ENCODE data around the gene CDH4. TPM values are rescaled to one million over a fixed set of nuclear protein-coding genes. Genes with fewer than 3 reads are reported as not detected.

CDH4 gene
- total and polyA plus RNA-seq, 3 experiments from 2014 or later = 0.22 TPM; not detected in 2

DNA sequence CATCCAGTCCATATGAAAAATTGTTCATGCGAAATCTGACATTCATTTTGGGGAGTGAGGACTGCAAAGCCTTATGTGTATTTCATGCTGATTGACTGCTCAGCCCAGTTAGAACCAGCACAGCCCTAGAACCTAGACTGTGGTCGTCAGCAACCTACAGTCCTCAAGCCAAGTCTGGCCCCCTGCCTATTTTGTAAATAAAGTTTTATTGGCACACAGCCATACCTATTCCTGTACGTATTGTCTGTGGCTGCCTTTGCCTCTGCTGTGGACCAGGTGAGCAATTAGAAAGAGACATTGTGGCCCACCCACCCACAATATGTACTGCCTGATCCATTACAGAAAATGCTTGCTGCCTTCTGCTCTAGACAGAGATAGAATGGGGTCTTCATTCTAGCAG is 422.6 kb downstream of the CDH4 start:
- Histone ChIP-seq H3K4me3 (ENCODE audit: low read length) (no peak overlapping the region), H3K27me3 (ENCODE audit: insufficient read depth, low read length, poor library complexity, severe bottlenecking) (no peaks in the 10 kb centered on the region), H3K36me3 (ENCODE audit: insufficient read depth, low read length) (no peaks in the 10 kb centered on the region), H3K27ac (ENCODE audit: low read depth, low read length) (no peak overlapping the region), H3K4me1 (ENCODE audit: insufficient read depth, low read length) (no peaks in the 10 kb centered on the region), H3K9me3 (ENCODE audit: low read length) (no peaks in the 10 kb centered on the region)
- no peak overlapping the region for H3K4me3 Mint-ChIP-seq
- H3K27me3 Mint-ChIP-seq = peaks cover 0 to 8% of the 10 kb centered on the region in 2 donors
- H3K4me1 Mint-ChIP-seq = no peaks in the 10 kb centered on the region
- H3K36me3 Mint-ChIP-seq = no peaks in the 10 kb centered on the region
- H3K9me3 Mint-ChIP-seq = peaks cover 0 to 3% (median 2%) of the 10 kb centered on the region in 5 donors
- ChIA-PET CTCF (no interaction called here), POLR2A (no interaction called here)
- H3K27ac Mint-ChIP-seq = no peak overlapping the region
- DNase-seq = no peak

DNA sequence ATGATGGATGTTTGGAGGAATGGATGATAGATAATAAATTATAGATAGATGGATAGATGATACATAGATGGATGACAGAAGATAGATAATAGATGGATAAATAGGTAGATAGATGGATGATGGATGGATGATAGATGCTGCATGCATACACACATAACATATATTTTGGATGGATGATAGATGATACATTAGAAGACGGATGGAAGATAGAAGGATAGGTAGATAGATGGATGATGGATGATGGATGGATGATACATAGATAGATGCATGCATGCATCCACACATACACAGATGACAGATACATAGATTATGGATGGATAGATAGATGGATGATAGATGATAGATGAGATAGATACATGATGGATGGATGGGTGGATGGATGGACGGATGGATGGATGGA is 425.9 kb downstream of the CDH4 start:
- no peak overlapping the region for H3K4me3 Mint-ChIP-seq
- Histone ChIP-seq H3K36me3 (ENCODE audit: insufficient read depth, low read length) (no peaks in the 10 kb centered on the region), H3K27me3 (ENCODE audit: insufficient read depth, low read length, poor library complexity, severe bottlenecking) (no peaks in the 10 kb centered on the region), H3K4me1 (ENCODE audit: insufficient read depth, low read length) (no peaks in the 10 kb centered on the region), H3K27ac (ENCODE audit: low read depth, low read length) (no peak overlapping the region), H3K4me3 (ENCODE audit: low read length) (no peak overlapping the region), H3K9me3 (ENCODE audit: low read length) (no peaks in the 10 kb centered on the region)
- H3K27ac Mint-ChIP-seq = no peak overlapping the region
- CTCF ChIA-PET = no interaction called here
- POLR2A ChIA-PET = no interaction called here
- H3K36me3 Mint-ChIP-seq = no peaks in the 10 kb centered on the region
- H3K9me3 Mint-ChIP-seq = peaks cover 0 to 1% (median 0%) of the 10 kb centered on the region in 5 donors
- no peak for DNase-seq
- no peaks in the 10 kb centered on the region for H3K4me1 Mint-ChIP-seq
- H3K27me3 Mint-ChIP-seq = peaks cover 0 to 4% of the 10 kb centered on the region in 2 donors

DNA sequence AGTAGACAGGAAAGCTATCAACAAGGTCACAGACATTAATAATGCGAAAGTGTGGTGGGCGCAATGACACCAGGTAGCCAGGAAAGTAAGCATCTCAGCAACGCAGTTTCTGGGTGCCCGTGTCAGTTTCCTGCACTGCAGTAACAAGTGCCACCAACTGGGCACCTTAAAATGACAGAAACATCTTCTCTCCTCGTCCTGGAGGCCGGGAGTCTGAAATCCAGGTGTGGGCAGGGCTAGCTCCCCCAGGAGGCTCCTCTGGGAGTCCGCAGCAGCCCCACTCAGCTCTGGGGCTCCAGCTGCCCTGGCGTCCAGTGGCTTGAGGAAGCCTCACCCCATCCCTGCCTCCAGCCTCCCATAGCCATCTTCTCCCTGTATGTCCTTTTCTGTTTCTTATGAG is 426.4 kb downstream of the CDH4 start:
- no peak overlapping the region for H3K4me3 Mint-ChIP-seq
- Histone ChIP-seq H3K4me1 (ENCODE audit: insufficient read depth, low read length) (no peaks in the 10 kb centered on the region), H3K27me3 (ENCODE audit: insufficient read depth, low read length, poor library complexity, severe bottlenecking) (no peaks in the 10 kb centered on the region), H3K4me3 (ENCODE audit: low read length) (no peak overlapping the region), H3K36me3 (ENCODE audit: insufficient read depth, low read length) (no peaks in the 10 kb centered on the region), H3K9me3 (ENCODE audit: low read length) (no peaks in the 10 kb centered on the region), H3K27ac (ENCODE audit: low read depth, low read length) (no peak overlapping the region)
- CTCF ChIA-PET = no interaction called here
- H3K9me3 Mint-ChIP-seq = peaks cover 0 to 1% (median 0%) of the 10 kb centered on the region in 5 donors
- no peak overlapping the region for H3K27ac Mint-ChIP-seq
- H3K4me1 Mint-ChIP-seq = no peaks in the 10 kb centered on the region
- peaks cover 0 to 4% of the 10 kb centered on the region in 2 donors for H3K27me3 Mint-ChIP-seq
- no peak for DNase-seq
- POLR2A ChIA-PET = no interaction called here
- H3K36me3 Mint-ChIP-seq = no peaks in the 10 kb centered on the region

DNA sequence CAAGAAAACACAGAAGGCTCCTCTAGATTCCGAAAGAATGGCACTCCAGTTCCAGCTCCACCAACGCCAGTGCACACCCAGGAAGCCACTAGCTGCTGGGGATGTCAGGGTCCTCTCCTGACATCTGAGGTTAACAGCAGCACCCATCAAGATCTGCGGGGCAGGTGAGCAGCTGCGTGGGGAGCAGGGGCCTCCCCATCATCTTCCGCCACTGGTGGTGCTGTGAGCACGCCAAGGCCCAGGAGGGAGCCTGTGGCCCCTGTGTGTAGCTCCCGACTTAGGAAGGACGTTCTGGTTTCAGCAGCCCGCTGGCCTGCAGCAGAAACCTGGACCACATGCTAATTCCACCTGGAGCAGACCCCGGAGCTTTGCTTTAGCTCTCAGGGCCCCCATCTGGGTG is 427.4 kb downstream of the CDH4 start:
- ChIA-PET POLR2A (no interaction called here), CTCF (no interaction called here)
- Histone ChIP-seq H3K9me3 (ENCODE audit: low read length) (no peaks in the 10 kb centered on the region), H3K36me3 (ENCODE audit: insufficient read depth, low read length) (no peaks in the 10 kb centered on the region), H3K4me3 (ENCODE audit: low read length) (no peak overlapping the region), H3K27ac (ENCODE audit: low read depth, low read length) (no peak overlapping the region), H3K27me3 (ENCODE audit: insufficient read depth, low read length, poor library complexity, severe bottlenecking) (no peaks in the 10 kb centered on the region), H3K4me1 (ENCODE audit: insufficient read depth, low read length) (no peaks in the 10 kb centered on the region)
- Mint-ChIP-seq H3K27me3 (peaks cover 0 to 4% of the 10 kb centered on the region in 2 donors), H3K27ac (no peak overlapping the region), H3K36me3 (no peaks in the 10 kb centered on the region), H3K4me3 (no peak overlapping the region), H3K4me1 (no peaks in the 10 kb centered on the region), H3K9me3 (peaks cover 0 to 1% (median 0%) of the 10 kb centered on the region in 5 donors)
- no peak for DNase-seq

DNA sequence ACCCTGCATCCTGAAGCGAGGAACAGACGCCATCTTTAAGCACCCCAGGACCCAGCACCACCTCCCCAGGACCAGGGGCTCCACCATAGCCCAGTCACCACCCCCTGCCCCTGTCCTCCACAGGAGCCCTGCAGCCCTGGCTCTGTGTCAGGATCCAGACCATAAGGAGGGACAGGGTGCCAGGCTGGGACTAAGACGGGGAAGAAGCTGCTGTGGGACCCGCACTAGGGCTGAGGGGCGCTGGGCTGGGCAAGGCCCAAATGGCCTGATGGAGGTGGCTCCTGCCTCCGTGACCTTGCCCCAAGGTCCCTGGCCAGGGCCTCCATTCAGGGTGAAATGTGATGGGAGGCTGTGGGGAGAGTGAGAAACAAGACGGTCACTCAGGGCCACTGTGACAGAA is 428.0 kb downstream of the CDH4 start:
- Histone ChIP-seq H3K9me3 (ENCODE audit: low read length) (no peaks in the 10 kb centered on the region), H3K27me3 (ENCODE audit: insufficient read depth, low read length, poor library complexity, severe bottlenecking) (no peaks in the 10 kb centered on the region), H3K36me3 (ENCODE audit: insufficient read depth, low read length) (no peaks in the 10 kb centered on the region), H3K27ac (ENCODE audit: low read depth, low read length) (no peak overlapping the region), H3K4me1 (ENCODE audit: insufficient read depth, low read length) (no peaks in the 10 kb centered on the region), H3K4me3 (ENCODE audit: low read length) (no peak overlapping the region)
- H3K27ac Mint-ChIP-seq = no peak overlapping the region
- CTCF ChIA-PET = no interaction called here
- no peaks in the 10 kb centered on the region for H3K36me3 Mint-ChIP-seq
- no peak for DNase-seq
- peaks cover 0 to 1% (median 0%) of the 10 kb centered on the region in 5 donors for H3K9me3 Mint-ChIP-seq
- peaks cover 0 to 4% of the 10 kb centered on the region in 2 donors for H3K27me3 Mint-ChIP-seq
- POLR2A ChIA-PET = no interaction called here
- H3K4me3 Mint-ChIP-seq = no peak overlapping the region
- H3K4me1 Mint-ChIP-seq = no peaks in the 10 kb centered on the region

DNA sequence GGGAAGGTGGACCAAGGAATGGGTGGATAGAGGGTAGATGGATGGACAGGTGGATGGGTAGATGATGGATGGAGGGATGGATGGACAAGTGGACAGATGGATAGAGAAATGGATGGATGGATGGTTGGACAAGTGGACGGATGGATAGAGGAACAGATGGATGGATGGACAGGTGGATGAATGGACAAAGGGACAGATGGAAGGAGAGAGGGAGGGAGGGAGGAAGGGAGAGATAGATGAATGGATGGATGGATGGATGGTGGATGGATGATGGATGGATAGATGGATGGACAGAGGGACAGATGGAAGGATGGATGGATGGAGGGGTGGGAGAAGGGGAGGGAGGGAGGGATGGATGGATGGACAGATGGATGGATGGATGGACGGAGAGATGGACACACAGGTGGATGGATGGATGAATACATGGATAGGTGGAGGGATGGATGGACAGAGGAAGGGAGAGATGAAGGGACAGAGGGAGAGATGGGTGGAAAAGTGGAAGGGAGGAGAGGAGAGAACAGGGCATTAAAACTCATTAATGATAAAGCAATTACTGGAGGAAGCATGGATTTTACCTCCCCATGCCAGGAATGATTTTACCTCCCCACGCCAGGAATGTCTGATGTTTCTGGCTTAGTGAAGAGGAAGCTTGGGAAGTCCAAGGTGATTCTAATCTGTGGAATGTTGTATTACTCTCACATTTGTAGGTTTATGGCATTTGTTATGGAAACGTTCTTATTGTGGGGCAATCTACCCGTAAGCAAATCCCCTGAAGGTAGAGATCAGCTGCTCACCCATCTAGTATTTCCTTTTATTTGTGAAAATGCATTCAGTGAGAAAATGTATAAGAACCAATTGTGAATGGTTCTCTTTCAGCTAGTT is 430.3 kb downstream of the CDH4 start:
- no peaks in the 10 kb centered on the region for H3K27me3 ChIP-seq (ENCODE audit: insufficient read depth, low read length, poor library complexity, severe bottlenecking)
- DNase-seq = no peak
- Mint-ChIP-seq H3K27ac (no peak overlapping the region), H3K36me3 (no peaks in the 10 kb centered on the region), H3K4me1 (no peaks in the 10 kb centered on the region), H3K9me3 (peaks cover 0 to 3% (median 0%) of the 10 kb centered on the region in 5 donors), H3K4me3 (no peak overlapping the region), H3K27me3 (peaks cover 0 to 4% of the 10 kb centered on the region in 2 donors)
- no peaks in the 10 kb centered on the region for H3K36me3 ChIP-seq (ENCODE audit: insufficient read depth, low read length)
- H3K4me3 ChIP-seq (ENCODE audit: low read length) = no peak overlapping the region
- CTCF ChIA-PET = no interaction called here
- POLR2A ChIA-PET = no interaction called here
- no peaks in the 10 kb centered on the region for H3K4me1 ChIP-seq (ENCODE audit: insufficient read depth, low read length)
- H3K27ac ChIP-seq (ENCODE audit: low read depth, low read length) = no peak overlapping the region
- H3K9me3 ChIP-seq (ENCODE audit: low read length) = no peaks in the 10 kb centered on the region

DNA sequence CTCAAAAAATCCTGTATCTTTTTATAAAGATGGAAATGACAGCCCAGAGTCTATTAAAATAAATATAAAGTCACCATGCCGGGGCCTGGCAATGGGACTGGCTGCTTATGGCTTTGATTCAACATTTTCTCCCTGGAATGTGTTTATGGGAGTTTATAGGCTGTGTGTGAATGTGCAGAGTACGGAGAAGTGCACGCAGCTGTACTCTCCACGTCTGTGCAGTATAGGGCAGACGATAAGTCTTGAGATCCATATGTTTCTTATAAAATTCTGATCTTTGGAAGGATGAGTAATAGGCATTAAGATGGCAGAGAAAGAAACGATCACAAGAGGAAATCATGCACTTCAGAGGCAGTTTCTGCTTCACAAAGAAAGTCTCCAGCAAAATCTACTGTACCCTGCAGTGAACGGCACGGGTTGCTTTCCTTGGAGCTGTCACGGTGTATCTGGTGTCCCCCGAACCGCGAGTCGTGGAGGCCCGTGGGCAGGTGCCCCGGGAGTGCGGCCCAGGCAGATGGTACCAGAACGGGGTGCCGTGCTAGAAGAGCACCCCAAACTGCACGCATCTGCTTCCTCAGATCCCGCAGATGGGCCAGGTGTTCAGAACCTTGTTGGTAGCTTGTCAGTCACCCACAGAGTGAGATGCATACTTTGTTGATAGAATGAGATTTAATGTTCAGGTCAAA is 431.1 kb downstream of the CDH4 start:
- Histone ChIP-seq H3K27me3 (ENCODE audit: insufficient read depth, low read length, poor library complexity, severe bottlenecking) (no peaks in the 10 kb centered on the region), H3K4me3 (ENCODE audit: low read length) (no peak overlapping the region), H3K36me3 (ENCODE audit: insufficient read depth, low read length) (no peaks in the 10 kb centered on the region), H3K9me3 (ENCODE audit: low read length) (no peaks in the 10 kb centered on the region), H3K27ac (ENCODE audit: low read depth, low read length) (no peak overlapping the region), H3K4me1 (ENCODE audit: insufficient read depth, low read length) (no peaks in the 10 kb centered on the region)
- no peaks in the 10 kb centered on the region for H3K27me3 Mint-ChIP-seq
- H3K27ac Mint-ChIP-seq = no peak overlapping the region
- no peak overlapping the region for H3K4me3 Mint-ChIP-seq
- CTCF ChIA-PET = no interaction called here
- peaks cover 0 to 3% (median 0%) of the 10 kb centered on the region in 5 donors for H3K9me3 Mint-ChIP-seq
- DNase-seq = no peak
- H3K4me1 Mint-ChIP-seq = no peaks in the 10 kb centered on the region
- H3K36me3 Mint-ChIP-seq = no peaks in the 10 kb centered on the region
- POLR2A ChIA-PET = no interaction called here

DNA sequence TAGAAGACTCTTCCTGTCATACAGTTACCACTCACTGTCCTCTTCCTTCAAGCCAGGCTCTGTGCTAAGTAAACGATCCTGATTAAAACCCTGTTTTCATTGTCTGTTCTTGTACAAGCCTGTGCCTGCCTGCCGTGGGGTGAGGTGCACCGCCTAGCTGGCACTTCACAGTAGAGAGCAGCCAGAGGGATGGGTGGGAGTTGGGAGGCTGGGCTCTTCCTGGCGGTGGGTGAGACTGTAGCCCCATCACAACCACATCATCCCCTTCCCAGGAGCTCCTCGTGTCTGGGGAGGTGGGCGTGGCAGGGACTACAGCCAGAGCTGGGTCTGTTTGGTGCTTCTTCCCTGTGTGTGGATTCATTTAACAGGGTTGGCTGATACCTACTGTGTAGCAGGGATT is 431.7 kb downstream of the CDH4 start:
- DNase-seq = no peak
- Mint-ChIP-seq H3K9me3 (peaks cover 0 to 3% (median 0%) of the 10 kb centered on the region in 5 donors), H3K27me3 (no peaks in the 10 kb centered on the region), H3K4me3 (no peak overlapping the region), H3K27ac (no peak overlapping the region), H3K36me3 (no peaks in the 10 kb centered on the region), H3K4me1 (no peaks in the 10 kb centered on the region)
- H3K27me3 ChIP-seq (ENCODE audit: insufficient read depth, low read length, poor library complexity, severe bottlenecking) = no peaks in the 10 kb centered on the region
- no peaks in the 10 kb centered on the region for H3K9me3 ChIP-seq (ENCODE audit: low read length)
- POLR2A ChIA-PET = no interaction called here
- H3K4me1 ChIP-seq (ENCODE audit: insufficient read depth, low read length) = no peaks in the 10 kb centered on the region
- no peak overlapping the region for H3K4me3 ChIP-seq (ENCODE audit: low read length)
- CTCF ChIA-PET = no interaction called here
- no peaks in the 10 kb centered on the region for H3K36me3 ChIP-seq (ENCODE audit: insufficient read depth, low read length)
- no peak overlapping the region for H3K27ac ChIP-seq (ENCODE audit: low read depth, low read length)
